Erythroblast (primary cell): ENCODE measurements around the gene NDUFA3.

Experiments used
- DNase-seq, 2 experiments: peaks; one replicate each; lab custom pipeline; 2025; lab: John Stamatoyannopoulos, UW
- GATA1 ChIP-seq: IDR thresholded peaks from 2 replicates; pipeline ENCODE4 v1.6.1; 2011; ENCODE audit warnings: low read depth, mild to moderate bottlenecking, control low read depth, low read length, moderate library complexity
- POLR2A ChIP-seq: IDR thresholded peaks from 2 replicates; pipeline ENCODE4 v1.6.1; 2011; ENCODE audit warnings: mild to moderate bottlenecking, low read length

Gene NDUFA3

GRCh38 chr19:54155694-54156093 is 53.0 kb downstream of the NDUFA3 start:
- no peak for TF ChIP-seq GATA1

GRCh38 chr19:54156490-54156889 is 53.8 kb downstream of the NDUFA3 start:
- TF ChIP-seq POLR2A (no peak), GATA1 (no peak)
- DNase-seq, result no peak

More at GRCh38 chr19:54155694-54156093, 53.0 kb downstream of the NDUFA3 start:
- no peak for DNase-seq

GRCh38 chr19:54156953-54157352 is 54.3 kb downstream of the NDUFA3 start:
- no peak for DNase-seq
- no peak for TF ChIP-seq GATA1
- no peak for TF ChIP-seq POLR2A
